Measurements from ENCODE around the gene C20orf141.
"Not testable (repeated sequence)": the region's sequence is repeated elsewhere in the genome, so short reads cannot be mapped to it uniquely, and the experiment has no call there.

DNA sequence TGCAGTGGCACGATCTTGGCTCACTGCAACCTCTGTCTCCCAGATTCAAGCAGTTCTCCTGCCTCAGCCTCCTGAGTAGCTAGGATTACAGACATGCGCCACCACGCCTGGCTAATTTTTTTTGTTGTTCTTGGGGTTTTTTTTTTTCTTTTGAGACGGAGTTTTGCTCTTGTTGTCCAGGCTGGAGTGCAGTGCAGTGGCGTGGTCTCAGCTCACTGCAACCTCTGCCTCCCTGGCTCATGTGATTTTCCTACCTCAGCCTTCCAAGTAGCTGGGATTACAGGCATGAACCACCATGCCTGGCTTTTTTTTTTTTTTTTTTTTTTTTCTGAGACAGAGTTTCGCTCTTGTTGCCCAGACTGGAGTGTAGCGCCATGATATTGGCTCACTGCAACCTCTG, 16.4 kb downstream of the C20orf141 start:
- TF ChIP-seq, protein P1, sequence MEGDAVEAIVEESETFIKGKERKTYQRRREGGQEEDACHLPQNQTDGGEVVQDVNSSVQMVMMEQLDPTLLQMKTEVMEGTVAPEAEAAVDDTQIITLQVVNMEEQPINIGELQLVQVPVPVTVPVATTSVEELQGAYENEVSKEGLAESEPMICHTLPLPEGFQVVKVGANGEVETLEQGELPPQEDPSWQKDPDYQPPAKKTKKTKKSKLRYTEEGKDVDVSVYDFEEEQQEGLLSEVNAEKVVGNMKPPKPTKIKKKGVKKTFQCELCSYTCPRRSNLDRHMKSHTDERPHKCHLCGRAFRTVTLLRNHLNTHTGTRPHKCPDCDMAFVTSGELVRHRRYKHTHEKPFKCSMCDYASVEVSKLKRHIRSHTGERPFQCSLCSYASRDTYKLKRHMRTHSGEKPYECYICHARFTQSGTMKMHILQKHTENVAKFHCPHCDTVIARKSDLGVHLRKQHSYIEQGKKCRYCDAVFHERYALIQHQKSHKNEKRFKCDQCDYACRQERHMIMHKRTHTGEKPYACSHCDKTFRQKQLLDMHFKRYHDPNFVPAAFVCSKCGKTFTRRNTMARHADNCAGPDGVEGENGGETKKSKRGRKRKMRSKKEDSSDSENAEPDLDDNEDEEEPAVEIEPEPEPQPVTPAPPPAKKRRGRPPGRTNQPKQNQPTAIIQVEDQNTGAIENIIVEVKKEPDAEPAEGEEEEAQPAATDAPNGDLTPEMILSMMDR (IDR thresholded peaks at IDR 0.05; ENCODE audit: insufficient read depth, low read length, poor library complexity, severe bottlenecking) = not testable (repeated sequence)
- not testable (repeated sequence) for TF ChIP-seq EZH2phosphoT487 (conservative IDR thresholded peaks at IDR 0.05; ENCODE audit: low read length)
